IMR-90 (cell line): ENCODE results near the gene DPEP3. TPM values are rescaled to one million over a fixed set of nuclear protein-coding genes. Genes with fewer than 3 reads are reported as not detected.

ENCODE experiments used
- ATAC-seq: fragments of 200-7000 bp; cut with Tn5 transposase; 2 replicates; pipeline ENCODE4 v1.9.1; 2020; ENCODE audit warnings: low read depth, mild to moderate bottlenecking, moderate library complexity
- BruUV-seq: library from RNA; stranded (reverse); fragments of 400-500 nt; replicated peaks from 2 replicates; lab custom pipeline; 2021; lab: Mats Ljungman, UMichigan
- CTCF ChIA-PET: fragments of 300-600 bp; formaldehyde crosslinking; extraction: SDS; loops from one replicate; lab custom pipeline; 2021; ENCODE audit warnings: antibody characterized with exemption; lab: Yijun Ruan, JAX
- POLR2A ChIA-PET: fragments of 300-600 bp; sonication (Branson Sonifier 250); formaldehyde crosslinking; loops from one replicate; lab custom pipeline; 2022; ENCODE audit warnings: antibody characterized with exemption; ENCODE audit not compliant: unreplicated experiment; lab: Charles Lee
- DNase-seq: peaks from one replicate; pipeline ENCODE4 v3.0.0; 2013
- H2AFZ ChIP-seq: replicated peaks from 2 replicates; pipeline ENCODE3; 2013; ENCODE audit warnings: low read length, mild to moderate bottlenecking; ENCODE audit not compliant: poor library complexity
- H2AK5ac ChIP-seq: 2 replicates; pipeline ENCODE4 v1.6.1; 2013; ENCODE audit warnings: low read depth, low read length, inconsistent platforms
- H2AK9ac ChIP-seq: replicated peaks from 2 replicates; pipeline ENCODE3; 2013; ENCODE audit warnings: mild to moderate bottlenecking, low read depth, low read length, moderate library complexity; ENCODE audit not compliant: poor library complexity
- H2BK120ac ChIP-seq: 2 replicates; pipeline ENCODE4 v1.6.1; 2013; ENCODE audit warnings: low read depth, low read length, inconsistent platforms
- H2BK15ac ChIP-seq: 3 replicates; pipeline ENCODE4 v1.6.1; 2013; ENCODE audit warnings: low read depth, low read length, inconsistent platforms
- H2BK20ac ChIP-seq: 2 replicates; pipeline ENCODE4 v1.6.1; 2013; ENCODE audit warnings: low read depth, mild to moderate bottlenecking, inconsistent platforms, low read length, moderate library complexity
- H2BK5ac ChIP-seq: 2 replicates; pipeline ENCODE4 v1.6.1; 2013; ENCODE audit warnings: mild to moderate bottlenecking, low read depth, low read length, inconsistent platforms; ENCODE audit not compliant: poor library complexity, severe bottlenecking
- H3K14ac ChIP-seq: replicated peaks from 2 replicates; pipeline ENCODE4 v1.6.1; 2013; ENCODE audit warnings: low read depth, low read length, inconsistent platforms
- H3K18ac ChIP-seq: 2 replicates; pipeline ENCODE4 v1.6.1; 2013; ENCODE audit warnings: low read depth, low read length, control low read depth
- H3K23ac ChIP-seq: 2 replicates; pipeline ENCODE4 v1.6.1; 2013; ENCODE audit warnings: low read depth, low read length, inconsistent platforms
- H3K27ac ChIP-seq: 2 replicates; pipeline ENCODE4 v1.5.1; 2013; ENCODE audit warnings: mild to moderate bottlenecking, control low read depth, low read length; ENCODE audit not compliant: insufficient read depth
- H3K27me3 ChIP-seq: 2 replicates; pipeline ENCODE4 v1.6.1; 2013; ENCODE audit warnings: low read length; ENCODE audit not compliant: control insufficient read depth, insufficient read depth
- H3K36me3 ChIP-seq: 2 replicates; pipeline ENCODE4 v1.6.1; 2013; ENCODE audit warnings: low read length, mixed read lengths; ENCODE audit not compliant: control insufficient read depth, insufficient read depth
- H3K4ac ChIP-seq: 2 replicates; pipeline ENCODE4 v1.6.1; 2013; ENCODE audit warnings: low read depth, low read length, inconsistent platforms
- H3K4me1 ChIP-seq: 2 replicates; pipeline ENCODE4 v1.6.1; 2013; ENCODE audit warnings: low read length, mixed read lengths; ENCODE audit not compliant: control insufficient read depth, insufficient read depth
- H3K4me2 ChIP-seq: 2 replicates; pipeline ENCODE4 v1.6.1; 2013; ENCODE audit warnings: low read depth, mild to moderate bottlenecking, control low read depth, low read length, moderate library complexity
- H3K4me3 ChIP-seq: 2 replicates; pipeline ENCODE4 v1.5.1; 2013; ENCODE audit warnings: low read depth, mild to moderate bottlenecking, control low read depth, low read length, moderate library complexity; ENCODE audit not compliant: insufficient read depth
- H3K56ac ChIP-seq: 2 replicates; pipeline ENCODE4 v1.6.1; 2013; ENCODE audit warnings: low read length, inconsistent platforms; ENCODE audit not compliant: insufficient read depth; ENCODE audit errors: extremely low read depth
- H3K79me1 ChIP-seq, 2 experiments: 2 replicates each; pipeline ENCODE4 v1.6.1; 2013; ENCODE audit warnings: low read length in 2 of 2, inconsistent platforms in 1 of 2, low read depth in 1 of 2
- H3K9ac ChIP-seq: 2 replicates; pipeline ENCODE4 v1.6.1; 2013; ENCODE audit warnings: low read depth, low read length, control low read depth
- H3K9me1 ChIP-seq: 2 replicates; pipeline ENCODE4 v1.6.1; 2013; ENCODE audit warnings: low read length, inconsistent platforms; ENCODE audit not compliant: insufficient read depth
- H3K9me3 ChIP-seq: 2 replicates; pipeline ENCODE4 v1.6.1; 2013; ENCODE audit warnings: low read length; ENCODE audit not compliant: control insufficient read depth, insufficient read depth
- H4K20me1 ChIP-seq: 2 replicates; pipeline ENCODE4 v1.6.1; 2013; ENCODE audit warnings: low read length, inconsistent platforms; ENCODE audit not compliant: insufficient read depth
- H4K5ac ChIP-seq: 2 replicates; pipeline ENCODE4 v1.6.1; 2013; ENCODE audit warnings: mild to moderate bottlenecking, low read depth, low read length, control low read depth
- H4K8ac ChIP-seq, 2 experiments: 2 replicates each; pipeline ENCODE4 v1.6.1; 2013; ENCODE audit warnings: low read depth in 2 of 2, low read length in 2 of 2, control low read depth in 1 of 2, inconsistent platforms in 1 of 2
- H4K91ac ChIP-seq: 2 replicates; pipeline ENCODE4 v1.6.1; 2013; ENCODE audit warnings: low read depth, low read length, inconsistent platforms; ENCODE audit not compliant: insufficient read depth
- BHLHE40 ChIP-seq: fragments of 150-350 bp; IDR thresholded peaks from 2 replicates; pipeline ENCODE4 v1.6.1; 2016; ENCODE audit warnings: mild to moderate bottlenecking, low read depth, low read length
- CEBPB ChIP-seq: IDR thresholded peaks from 2 replicates; pipeline ENCODE4 v1.6.1; 2012; ENCODE audit warnings: low read depth, low read length, improper control_type of control experiment
- CTCF ChIP-seq: conservative IDR thresholded peaks from 2 replicates; pipeline ENCODE4 v1.5.1; 2012; ENCODE audit warnings: mild to moderate bottlenecking, low read depth, low read length, improper control_type of control experiment
- MAFK ChIP-seq: IDR thresholded peaks from 2 replicates; pipeline ENCODE4 v1.6.1; 2012; ENCODE audit warnings: low read depth, low read length, improper control_type of control experiment
- MAZ ChIP-seq: IDR thresholded peaks from 2 replicates; pipeline ENCODE4 v1.6.1; 2012; ENCODE audit warnings: low read depth, mild to moderate bottlenecking, low read length, improper control_type of control experiment, moderate library complexity, borderline replicate concordance
- MXI1 ChIP-seq: IDR thresholded peaks from 2 replicates; pipeline ENCODE4 v1.6.1; 2012; ENCODE audit warnings: low read depth, mild to moderate bottlenecking, low read length, moderate library complexity, borderline replicate concordance
- NFE2L2 ChIP-seq: fragments of 150-350 bp; IDR thresholded peaks from 2 replicates; pipeline ENCODE4 v1.6.1; 2016; ENCODE audit warnings: low read depth, mild to moderate bottlenecking, low read length
- POLR2A ChIP-seq: IDR thresholded peaks from 2 replicates; pipeline ENCODE4 v1.6.1; 2012; ENCODE audit warnings: mild to moderate bottlenecking, low read depth, low read length
- RAD21 ChIP-seq: IDR thresholded peaks from 2 replicates; pipeline ENCODE4 v1.6.1; 2012; ENCODE audit warnings: low read length, improper control_type of control experiment
- RCOR1 ChIP-seq: IDR thresholded peaks from 2 replicates; pipeline ENCODE4 v1.6.1; 2012; ENCODE audit warnings: mild to moderate bottlenecking, low read length, improper control_type of control experiment; ENCODE audit not compliant: insufficient replicate concordance
- RFX5 ChIP-seq: IDR thresholded peaks from 2 replicates; pipeline ENCODE4 v1.8.0; 2012; ENCODE audit warnings: low read depth, mild to moderate bottlenecking, low read length, moderate library complexity
- USF2 ChIP-seq: fragments of 150-350 bp; IDR thresholded peaks from 2 replicates; pipeline ENCODE4 v1.6.1; 2017; ENCODE audit warnings: mild to moderate bottlenecking, antibody characterized with exemption, low read length, low read depth
- WGBS, 2 experiments: methylation state at CpG; one replicate each; pipeline versions ENCODE4 v1.1.5 to v1.1.7; 2013; ENCODE audit warnings: missing lambda C conversion rate in 2 of 2; ENCODE audit not compliant: insufficient read length in 1 of 2; ENCODE audit errors: extremely low coverage in 2 of 2; 5-methylcytosine and 5-hydroxymethylcytosine counted together
- dilution Hi-C: fragments of 300-500 bp; cut with HindIII; formaldehyde crosslinking; loops from one replicate; pipeline ENCODE4 v1.14.3; 2018; ENCODE audit warnings: low sequenced_read_pairs; ENCODE audit not compliant: unreplicated experiment
- in situ Hi-C: fragments of 300-500 bp; cut with MboI; formaldehyde crosslinking; loops from 3 replicates; pipeline ENCODE4 v1.14.3; 2019; ENCODE audit warnings: low sequenced_read_pairs, inconsistent platforms, mixed read lengths
- intact Hi-C: fragments of 100-400 bp; cut with micrococcal nuclease; formaldehyde crosslinking; loops from 2 replicates; pipeline ENCODE4 v1.10.0; 2022
- polyA plus RNA-seq, 3 experiments: library from polyadenylated mRNA; depleted of rRNA; stranded (reverse); fragments of >200 nt; gene quantifications; 2 replicates each; pipeline ENCODE4 v1.2.3, GENCODE V29; 2012; ENCODE audit warnings: low replicate concordance in 1 of 3
- total RNA-seq: library from RNA; depleted of rRNA; stranded (reverse); fragments of >200 nt; gene quantifications from 2 replicates; pipeline ENCODE4 v1.2.3, GENCODE V29; 2012
- TF ChIP-seq, protein P1 (sequence below): fragments of 150-350 bp; IDR thresholded peaks from 2 replicates; pipeline ENCODE4 v1.6.1; 2016; ENCODE audit warnings: low read depth, mild to moderate bottlenecking, low read length, moderate library complexity, borderline replicate concordance

DPEP3 gene
- total and polyA plus RNA-seq, 2 of the 4 experiments (the other 2 are of a cell fraction), result not detected

DNA sequence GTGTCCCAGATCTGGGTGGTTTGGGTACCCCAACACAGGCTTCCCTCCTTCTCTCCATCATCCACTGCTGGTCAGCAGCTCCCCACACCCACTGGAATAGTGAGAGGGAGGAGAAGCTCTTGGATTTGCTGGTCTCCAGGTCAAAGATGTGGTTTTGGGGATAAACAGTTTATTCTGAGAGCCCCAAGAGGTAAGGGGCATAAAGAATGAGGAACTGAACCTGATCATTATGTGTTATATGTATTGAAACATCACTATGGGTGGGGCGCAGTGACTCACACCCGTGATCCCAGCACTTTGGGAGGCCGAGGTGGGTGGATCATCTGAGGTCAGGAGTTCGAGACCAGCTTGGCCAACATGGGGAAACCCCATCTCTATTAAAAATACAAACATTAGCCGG lies 15.1 kb upstream of the DPEP3 start:
- DNase-seq, result no peak
- H4K91ac ChIP-seq, result no peak overlapping the region
- H4K5ac ChIP-seq, result no peak overlapping the region
- in situ Hi-C loops (no loop called here), dilution Hi-C loops (no loop called here), intact Hi-C loops (no loop called here)
- H4K8ac ChIP-seq, result no peak overlapping the region
- TF ChIP-seq USF2 (no peak), BHLHE40 (no peak), RFX5 (no peak), MAZ (no peak), POLR2A (no peak), RCOR1 (no peak), CTCF (no peak), RAD21 (no peak), MAFK (no peak), NFE2L2 (no peak), MXI1 (no peak), CEBPB (no peak)
- TF ChIP-seq, protein P1, sequence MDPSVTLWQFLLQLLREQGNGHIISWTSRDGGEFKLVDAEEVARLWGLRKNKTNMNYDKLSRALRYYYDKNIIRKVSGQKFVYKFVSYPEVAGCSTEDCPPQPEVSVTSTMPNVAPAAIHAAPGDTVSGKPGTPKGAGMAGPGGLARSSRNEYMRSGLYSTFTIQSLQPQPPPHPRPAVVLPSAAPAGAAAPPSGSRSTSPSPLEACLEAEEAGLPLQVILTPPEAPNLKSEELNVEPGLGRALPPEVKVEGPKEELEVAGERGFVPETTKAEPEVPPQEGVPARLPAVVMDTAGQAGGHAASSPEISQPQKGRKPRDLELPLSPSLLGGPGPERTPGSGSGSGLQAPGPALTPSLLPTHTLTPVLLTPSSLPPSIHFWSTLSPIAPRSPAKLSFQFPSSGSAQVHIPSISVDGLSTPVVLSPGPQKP, result no peak
- no peak overlapping the region for H3K9ac ChIP-seq
- H2BK5ac ChIP-seq, result no peak overlapping the region
- no peak overlapping the region for H2AK5ac ChIP-seq
- H3K36me3 ChIP-seq, result no peaks in the 10 kb centered on the region
- H3K4me2 ChIP-seq, result no peak overlapping the region
- H3K23ac ChIP-seq, result no peak overlapping the region
- ATAC-seq, result no peak
- H2AFZ ChIP-seq, result no peak overlapping the region
- no peak overlapping the region for H2BK120ac ChIP-seq
- H2AK9ac ChIP-seq, result peak overlapping the region; percentile 44
- ChIA-PET CTCF (no interaction called here), POLR2A (no interaction called here)
- H4K20me1 ChIP-seq, result no peaks in the 10 kb centered on the region; the same call in 1 of the 2 replicates
- H3K4me1 ChIP-seq, result peaks cover 9% of the 10 kb centered on the region
- WGBS, 2 experiments, result 50% methylated on average over 2 of the region's 5 CpGs; no CpG with 5 or more reads in 1 of the 2 experiments
- no peak overlapping the region; the same call in 1 of the 2 replicates for H3K14ac ChIP-seq
- H3K9me3 ChIP-seq, result no peaks in the 10 kb centered on the region
- no peak overlapping the region for H2BK20ac ChIP-seq
- H3K18ac ChIP-seq, result no peak overlapping the region
- no peak overlapping the region for H2BK15ac ChIP-seq
- no peak overlapping the region for H3K4ac ChIP-seq
- H3K4me3 ChIP-seq, result no peak overlapping the region
- no peaks in the 10 kb centered on the region for H3K27me3 ChIP-seq
- BruUV-seq, result no TSS peak
- H3K79me1 ChIP-seq, result no peaks in the 10 kb centered on the region
- H3K27ac ChIP-seq, result no peak overlapping the region
- peaks cover 11% of the 10 kb centered on the region for H3K9me1 ChIP-seq
- no peak overlapping the region for H3K56ac ChIP-seq
